ENCODE data around the gene UCKL1. TPM values are rescaled to one million over a fixed set of nuclear protein-coding genes. Genes with fewer than 3 reads are reported as not detected.

UCKL1 gene
- total and polyA plus RNA-seq, 2 donors from 2014 or later = 39.3 to 39.8 TPM

GRCh38 chr20:63896264-63897105 is 59.7 kb downstream of the UCKL1 start:
- DNase-seq = peak in 3 of 5 donors; percentile 29 to 61 (median 54)
- peaks cover 0 to 18% (median 0%) of the 10 kb centered on the region in 3 donors for H3K4me1 ChIP-seq (ENCODE audit: control insufficient read depth in 2 of 3, insufficient read depth in 2 of 3, low read depth in 1 of 3, low read length in 3 of 3)
- H3K9me3 ChIP-seq (ENCODE audit: control insufficient read depth in 2 of 3, insufficient read depth in 1 of 3, low read length in 3 of 3) = no peaks in the 10 kb centered on the region
- FAIRE-seq = no peak
- H3K4me3 ChIP-seq (ENCODE audit: low read length in 3 of 3) = peak overlapping the region; percentile 60 to 69 (median 64)
- peaks cover 0 to 4% (median 0%) of the 10 kb centered on the region in 3 donors for H3K36me3 ChIP-seq (ENCODE audit: control insufficient read depth in 2 of 3, insufficient read depth in 3 of 3, low read length in 3 of 3)
- H3K9ac ChIP-seq (ENCODE audit: low read length in 3 of 3) = peak overlapping the region in 2 of 3 donors; percentile 53 to 85
- peak overlapping the region; percentile 5 to 66 for H3K27ac ChIP-seq (ENCODE audit: low read depth in 2 of 2, low read length in 2 of 2)
- intact Hi-C loops (cut with DNase I) = no loop called here
- no peaks in the 10 kb centered on the region for H3K27me3 ChIP-seq (ENCODE audit: control insufficient read depth, insufficient read depth, low read length)
- TF ChIP-seq CTCF (IDR thresholded peaks at IDR 0.05; ENCODE audit: borderline replicate concordance, extremely low read depth, insufficient read depth) = no peak

- no peaks in the 10 kb centered on the region for H3K27me3 ChIP-seq (ENCODE audit: control insufficient read depth, insufficient read depth, low read length)
- H3K27ac ChIP-seq (ENCODE audit: low read depth in 2 of 2, low read length in 2 of 2) = peak overlapping the region; percentile 16 to 66
- FAIRE-seq = no peak
- TF ChIP-seq CTCF (IDR thresholded peaks at IDR 0.05; ENCODE audit: borderline replicate concordance, extremely low read depth, insufficient read depth) = no peak
- H3K4me3 ChIP-seq (ENCODE audit: low read length in 3 of 3) = peak overlapping the region; percentile 60 to 69 (median 64)
- H3K36me3 ChIP-seq (ENCODE audit: control insufficient read depth in 2 of 3, insufficient read depth in 3 of 3, low read length in 3 of 3) = peaks cover 0 to 6% (median 0%) of the 10 kb centered on the region in 3 donors
- H3K9me3 ChIP-seq (ENCODE audit: control insufficient read depth in 2 of 3, insufficient read depth in 1 of 3, low read length in 3 of 3) = no peaks in the 10 kb centered on the region
- peaks cover 0 to 18% (median 0%) of the 10 kb centered on the region in 3 donors for H3K4me1 ChIP-seq (ENCODE audit: control insufficient read depth in 2 of 3, insufficient read depth in 2 of 3, low read depth in 1 of 3, low read length in 3 of 3)
- peak overlapping the region; percentile 30 to 53 (median 47) for H3K9ac ChIP-seq (ENCODE audit: low read length in 3 of 3)
- no peak for DNase-seq
- intact Hi-C loops (cut with DNase I) = no loop called here
Observed at GRCh38 chr20:63895952-63896263, 60.3 kb downstream of the UCKL1 start.

- Histone ChIP-seq H3K27ac (ENCODE audit: low read depth in 2 of 2, low read length in 2 of 2) (peak overlapping the region; percentile 16 to 66), H3K9me3 (ENCODE audit: control insufficient read depth in 2 of 3, insufficient read depth in 1 of 3, low read length in 3 of 3) (no peaks in the 10 kb centered on the region), H3K36me3 (ENCODE audit: control insufficient read depth in 2 of 3, insufficient read depth in 3 of 3, low read length in 3 of 3) (peaks cover 0 to 6% (median 0%) of the 10 kb centered on the region in 3 donors), H3K9ac (ENCODE audit: low read length in 3 of 3) (peak overlapping the region; percentile 30 to 53 (median 47)), H3K4me3 (ENCODE audit: low read length in 3 of 3) (peak overlapping the region; percentile 60 to 69 (median 64)), H3K4me1 (ENCODE audit: control insufficient read depth in 2 of 3, insufficient read depth in 2 of 3, low read depth in 1 of 3, low read length in 3 of 3) (peaks cover 0 to 18% (median 0%) of the 10 kb centered on the region in 3 donors), H3K27me3 (ENCODE audit: control insufficient read depth, insufficient read depth, low read length) (no peaks in the 10 kb centered on the region)
- DNase-seq (peak in 2 of 5 donors; percentile 47 to 58), FAIRE-seq (no peak)
- TF ChIP-seq CTCF (IDR thresholded peaks at IDR 0.05; ENCODE audit: borderline replicate concordance, extremely low read depth, insufficient read depth) = no peak
- intact Hi-C loops (cut with DNase I) = no loop called here
Observed at GRCh38 chr20:63895202-63895951, 60.8 kb downstream of the UCKL1 start.

Measured in kidney (tissue), 14 donors.